ENCODE measurements around the gene SP3. TPM values are rescaled to one million over a fixed set of nuclear protein-coding genes. Genes with fewer than 3 reads are reported as not detected.

SP3 gene
- total RNA-seq, 4 donors from 2014 or later = 91.6 to 135 (median 131) TPM

DNA sequence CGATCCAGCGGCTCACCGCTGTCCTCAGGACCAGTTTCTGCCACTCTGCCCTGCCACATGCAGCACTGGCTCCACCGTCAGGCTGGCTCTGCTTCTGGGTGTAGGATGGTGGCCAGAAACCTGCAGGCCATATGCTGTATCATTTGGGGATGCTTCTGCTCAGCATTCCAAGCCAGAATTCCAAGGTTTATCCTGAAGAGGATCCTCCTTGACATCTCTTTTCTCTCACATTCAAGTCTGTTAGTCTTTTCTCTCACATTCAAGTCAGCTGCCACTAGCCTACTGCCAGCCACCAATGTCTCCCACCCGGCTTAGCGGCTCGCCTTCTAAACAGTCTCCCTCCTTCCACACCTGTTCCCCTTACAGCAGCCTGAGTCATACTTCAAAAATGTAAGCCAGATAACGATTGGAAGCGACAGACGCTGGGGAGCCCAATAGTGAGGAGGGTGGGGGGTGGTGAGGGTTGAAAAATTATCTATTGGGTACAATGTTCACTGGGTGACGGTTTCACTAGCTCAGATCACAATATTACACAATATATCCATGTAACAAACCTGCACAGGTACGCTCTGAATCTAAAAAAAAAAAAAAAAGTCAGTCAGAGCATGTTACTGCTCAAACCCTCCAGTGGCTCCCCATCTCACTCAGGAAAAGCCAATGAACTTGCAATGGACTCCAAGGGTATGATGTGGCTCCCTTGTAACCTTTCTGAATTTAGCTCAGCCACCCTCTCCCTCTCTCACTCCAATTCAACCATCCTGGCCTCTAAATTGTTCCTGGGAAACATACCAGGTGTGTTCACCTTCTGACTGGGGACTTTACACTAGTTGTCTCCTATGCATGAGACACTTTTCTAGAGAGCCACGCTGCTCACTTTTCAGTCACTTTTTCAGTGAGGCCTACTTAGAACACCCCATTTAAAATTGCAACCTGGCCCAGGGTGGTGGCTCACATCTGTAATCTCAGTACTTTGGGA, 38.8 kb upstream of the SP3 start:
- TF ChIP-seq, protein P1, sequence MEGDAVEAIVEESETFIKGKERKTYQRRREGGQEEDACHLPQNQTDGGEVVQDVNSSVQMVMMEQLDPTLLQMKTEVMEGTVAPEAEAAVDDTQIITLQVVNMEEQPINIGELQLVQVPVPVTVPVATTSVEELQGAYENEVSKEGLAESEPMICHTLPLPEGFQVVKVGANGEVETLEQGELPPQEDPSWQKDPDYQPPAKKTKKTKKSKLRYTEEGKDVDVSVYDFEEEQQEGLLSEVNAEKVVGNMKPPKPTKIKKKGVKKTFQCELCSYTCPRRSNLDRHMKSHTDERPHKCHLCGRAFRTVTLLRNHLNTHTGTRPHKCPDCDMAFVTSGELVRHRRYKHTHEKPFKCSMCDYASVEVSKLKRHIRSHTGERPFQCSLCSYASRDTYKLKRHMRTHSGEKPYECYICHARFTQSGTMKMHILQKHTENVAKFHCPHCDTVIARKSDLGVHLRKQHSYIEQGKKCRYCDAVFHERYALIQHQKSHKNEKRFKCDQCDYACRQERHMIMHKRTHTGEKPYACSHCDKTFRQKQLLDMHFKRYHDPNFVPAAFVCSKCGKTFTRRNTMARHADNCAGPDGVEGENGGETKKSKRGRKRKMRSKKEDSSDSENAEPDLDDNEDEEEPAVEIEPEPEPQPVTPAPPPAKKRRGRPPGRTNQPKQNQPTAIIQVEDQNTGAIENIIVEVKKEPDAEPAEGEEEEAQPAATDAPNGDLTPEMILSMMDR (IDR thresholded peaks at IDR 0.05; ENCODE audit: low read depth) = no peak

DNA sequence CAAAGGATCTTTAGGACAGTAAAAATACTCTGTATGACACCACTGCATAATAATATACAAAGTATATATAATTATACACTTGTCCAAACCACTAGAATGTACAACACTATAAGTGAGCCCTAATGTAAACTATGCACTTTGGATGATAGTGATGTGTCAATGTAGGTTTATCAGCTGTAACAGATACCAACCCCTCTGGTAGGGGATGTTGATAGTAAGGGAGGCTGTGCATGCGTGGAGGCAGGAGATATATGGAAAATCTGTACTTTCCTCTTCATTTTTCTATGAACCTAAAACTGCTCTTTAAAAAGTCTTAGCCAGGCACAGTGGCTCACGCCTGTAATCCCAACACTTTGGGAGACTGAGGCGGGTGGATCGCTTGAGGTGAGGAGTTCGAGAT, 37.5 kb upstream of the SP3 start:
- TF ChIP-seq, protein P1 (IDR thresholded peaks at IDR 0.05; ENCODE audit: low read depth) = no peak

DNA sequence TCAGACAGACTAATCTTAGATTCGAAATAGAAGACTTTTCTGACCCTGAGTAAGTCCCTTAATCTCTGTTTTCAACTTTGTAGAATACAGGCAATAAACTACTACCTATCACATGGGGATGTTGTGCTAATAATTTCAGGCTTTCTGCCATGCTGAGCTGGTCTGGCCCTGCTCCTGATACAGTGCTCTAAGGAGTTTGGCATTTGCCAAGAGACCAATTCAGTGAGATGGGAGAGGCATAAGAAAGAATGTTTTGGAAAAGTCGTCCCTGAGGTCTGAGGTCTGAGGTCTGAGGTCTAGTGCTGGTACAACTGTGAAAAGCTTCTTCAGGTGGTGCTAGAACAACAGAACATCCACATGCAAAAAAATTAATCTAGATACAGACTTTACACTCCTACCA, 35.9 kb upstream of the SP3 start:
- TF ChIP-seq, protein P1 (IDR thresholded peaks at IDR 0.05; ENCODE audit: low read depth) = no peak

DNA sequence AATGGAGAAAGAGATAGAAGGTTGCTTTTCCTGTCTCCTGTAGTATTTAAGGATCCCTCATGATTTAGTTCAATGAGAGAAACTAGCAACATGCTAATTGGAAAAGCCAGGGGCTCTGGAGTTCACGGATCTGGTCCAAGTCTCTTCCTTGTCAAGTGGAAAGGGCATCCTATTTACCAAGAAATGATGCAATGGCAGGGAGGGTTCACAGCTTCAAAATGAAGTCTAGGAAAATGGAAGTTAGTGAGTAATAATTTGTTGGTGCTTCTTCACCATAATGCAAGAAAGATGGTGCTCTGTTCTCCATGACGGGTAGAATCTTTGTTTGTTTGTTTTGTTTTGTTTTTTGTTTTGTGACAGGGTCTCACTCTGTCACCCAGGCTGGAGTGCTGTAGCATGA, 34.6 kb upstream of the SP3 start:
- TF ChIP-seq, protein P1 (IDR thresholded peaks at IDR 0.05; ENCODE audit: low read depth) = no peak

DNA sequence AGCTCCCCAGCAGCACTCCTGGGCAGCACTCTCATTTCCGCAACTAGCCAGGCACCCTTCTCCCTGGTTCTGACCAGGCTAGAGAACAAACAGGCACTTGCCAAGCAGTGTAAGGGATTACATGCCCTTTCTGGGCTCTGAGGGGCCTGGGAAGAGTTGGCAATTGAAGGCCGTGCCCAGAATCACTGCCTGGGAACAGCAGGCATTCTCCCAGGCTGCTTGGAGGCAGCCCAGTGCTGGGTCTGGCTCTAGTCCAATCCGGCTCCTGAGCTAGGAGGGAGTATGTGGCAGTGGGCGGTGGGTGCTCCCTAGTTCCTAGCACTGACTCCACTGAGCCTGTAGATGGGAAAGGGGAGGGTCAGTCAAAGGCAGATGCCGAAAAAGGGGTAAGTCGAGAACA, 34.1 kb upstream of the SP3 start:
- TF ChIP-seq, protein P1 (IDR thresholded peaks at IDR 0.05; ENCODE audit: low read depth) = no peak

DNA sequence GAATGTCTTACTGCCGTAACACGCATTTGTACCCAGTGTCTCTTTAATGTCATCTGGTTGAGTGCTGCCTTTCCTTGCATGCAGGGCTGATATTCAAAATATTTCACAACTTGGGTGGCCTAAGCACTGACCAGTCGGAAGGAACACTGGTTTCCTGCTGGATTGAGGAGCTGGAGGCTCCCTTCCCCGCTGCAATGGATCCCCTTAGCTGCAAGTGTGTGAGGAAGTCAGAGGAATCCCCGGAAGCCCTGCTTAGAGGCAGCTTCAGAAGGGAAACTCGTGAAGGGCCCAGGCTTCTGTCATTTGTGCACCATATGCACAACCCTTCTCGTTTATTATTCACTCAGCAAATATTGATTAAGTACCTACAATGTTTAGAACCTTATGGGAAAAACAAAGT, 33.2 kb upstream of the SP3 start:
- TF ChIP-seq, protein P1 (IDR thresholded peaks at IDR 0.05; ENCODE audit: low read depth) = no peak

DNA sequence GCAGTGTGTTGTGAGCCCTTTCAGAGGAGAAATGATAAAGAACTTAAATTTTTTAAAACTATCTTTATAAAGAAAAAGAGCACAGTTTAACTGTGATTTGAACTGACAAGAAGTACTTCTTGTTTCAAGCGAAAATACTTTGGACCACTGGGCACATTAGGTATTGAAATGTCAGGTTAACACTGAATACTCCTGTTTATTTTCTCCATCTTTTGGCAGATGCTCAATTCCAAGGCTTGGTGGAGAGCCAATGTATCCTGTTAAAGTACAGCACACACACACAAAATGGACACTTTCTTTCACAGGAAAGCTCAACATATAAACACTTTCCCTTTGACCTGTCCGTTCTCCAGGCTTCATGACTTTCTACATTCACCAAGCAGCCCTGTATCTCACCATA, 32.6 kb upstream of the SP3 start:
- TF ChIP-seq, protein P1 (IDR thresholded peaks at IDR 0.05; ENCODE audit: low read depth) = no peak

Data from subcutaneous adipose tissue (tissue), 4 donors.